ENCODE measurements around the gene SHISA6.

The SHISA6 gene

GRCh38 chr17:11279776-11280344, 38.8 kb downstream of the SHISA6 start:
- TF ChIP-seq, protein P1, sequence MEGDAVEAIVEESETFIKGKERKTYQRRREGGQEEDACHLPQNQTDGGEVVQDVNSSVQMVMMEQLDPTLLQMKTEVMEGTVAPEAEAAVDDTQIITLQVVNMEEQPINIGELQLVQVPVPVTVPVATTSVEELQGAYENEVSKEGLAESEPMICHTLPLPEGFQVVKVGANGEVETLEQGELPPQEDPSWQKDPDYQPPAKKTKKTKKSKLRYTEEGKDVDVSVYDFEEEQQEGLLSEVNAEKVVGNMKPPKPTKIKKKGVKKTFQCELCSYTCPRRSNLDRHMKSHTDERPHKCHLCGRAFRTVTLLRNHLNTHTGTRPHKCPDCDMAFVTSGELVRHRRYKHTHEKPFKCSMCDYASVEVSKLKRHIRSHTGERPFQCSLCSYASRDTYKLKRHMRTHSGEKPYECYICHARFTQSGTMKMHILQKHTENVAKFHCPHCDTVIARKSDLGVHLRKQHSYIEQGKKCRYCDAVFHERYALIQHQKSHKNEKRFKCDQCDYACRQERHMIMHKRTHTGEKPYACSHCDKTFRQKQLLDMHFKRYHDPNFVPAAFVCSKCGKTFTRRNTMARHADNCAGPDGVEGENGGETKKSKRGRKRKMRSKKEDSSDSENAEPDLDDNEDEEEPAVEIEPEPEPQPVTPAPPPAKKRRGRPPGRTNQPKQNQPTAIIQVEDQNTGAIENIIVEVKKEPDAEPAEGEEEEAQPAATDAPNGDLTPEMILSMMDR (IDR thresholded peaks at IDR 0.05; ENCODE audit: extremely low read depth, insufficient read depth, missing control alignments), result no peak
- in situ Hi-C loops (cut with MboI; ENCODE audit: low pct_unique_long_range_greater_than_20kb, low sequenced_read_pairs, unreplicated experiment), result no loop called here
- DNase-seq (ENCODE audit: low spot score), result no peak

- TF ChIP-seq, protein P1 (IDR thresholded peaks at IDR 0.05; ENCODE audit: extremely low read depth, insufficient read depth, missing control alignments), result no peak
- no peak for DNase-seq (ENCODE audit: low spot score)
- in situ Hi-C loops (cut with MboI; ENCODE audit: low pct_unique_long_range_greater_than_20kb, low sequenced_read_pairs, unreplicated experiment), result no loop called here
Measured at GRCh38 chr17:11282586-11282985, 41.6 kb downstream of the SHISA6 start.

DNA sequence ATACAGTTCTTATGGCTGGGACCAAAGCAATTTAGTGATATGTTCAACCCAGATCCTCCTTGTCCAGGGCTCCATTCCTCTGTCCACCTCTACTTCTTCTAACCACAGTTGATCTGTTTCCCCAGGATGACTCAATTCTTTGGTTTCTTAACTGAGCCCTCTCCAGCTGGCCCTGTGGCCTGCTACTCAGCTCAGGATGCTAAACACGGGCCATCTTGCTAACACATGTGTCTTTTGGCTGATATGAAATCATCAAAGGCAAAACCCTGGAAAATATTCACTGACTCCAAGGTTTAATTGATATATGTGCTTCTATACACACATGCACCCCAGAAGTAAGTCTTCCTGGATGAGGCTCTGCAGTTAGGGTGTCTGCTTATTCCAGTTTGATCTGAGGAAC, 43.8 kb downstream of the SHISA6 start:
- TF ChIP-seq, protein P1 (IDR thresholded peaks at IDR 0.05; ENCODE audit: extremely low read depth, insufficient read depth, missing control alignments), result no peak
- in situ Hi-C loops (cut with MboI; ENCODE audit: low pct_unique_long_range_greater_than_20kb, low sequenced_read_pairs, unreplicated experiment), result no loop called here
- DNase-seq (ENCODE audit: low spot score), result no peak

GRCh38 chr17:11285946-11286345, 44.9 kb downstream of the SHISA6 start:
- DNase-seq (ENCODE audit: low spot score), result no peak
- TF ChIP-seq, protein P1 (IDR thresholded peaks at IDR 0.05; ENCODE audit: extremely low read depth, insufficient read depth, missing control alignments), result no peak
- in situ Hi-C loops (cut with MboI; ENCODE audit: low pct_unique_long_range_greater_than_20kb, low sequenced_read_pairs, unreplicated experiment), result no loop called here

DNA sequence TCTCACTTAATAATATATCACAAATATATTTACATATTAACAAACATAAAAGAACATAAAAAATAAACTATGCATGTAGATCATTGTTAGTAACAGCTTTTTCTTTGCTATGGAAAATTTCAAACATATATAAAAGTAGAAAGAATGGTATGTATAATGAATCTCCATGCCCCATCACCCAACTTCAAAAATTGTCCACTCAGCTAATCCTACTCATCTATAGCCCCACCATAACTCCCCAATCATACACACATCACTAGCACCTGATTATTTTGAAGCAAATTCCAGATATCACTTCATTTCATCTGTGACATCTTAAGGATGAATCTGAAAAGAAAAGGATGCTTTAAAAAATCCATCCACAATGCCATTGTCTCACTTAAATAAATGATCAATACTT, 46.8 kb downstream of the SHISA6 start:
- DNase-seq (ENCODE audit: low spot score), result no peak
- in situ Hi-C loops (cut with MboI; ENCODE audit: low pct_unique_long_range_greater_than_20kb, low sequenced_read_pairs, unreplicated experiment), result no loop called here
- TF ChIP-seq, protein P1 (IDR thresholded peaks at IDR 0.05; ENCODE audit: extremely low read depth, insufficient read depth, missing control alignments), result no peak

DNA sequence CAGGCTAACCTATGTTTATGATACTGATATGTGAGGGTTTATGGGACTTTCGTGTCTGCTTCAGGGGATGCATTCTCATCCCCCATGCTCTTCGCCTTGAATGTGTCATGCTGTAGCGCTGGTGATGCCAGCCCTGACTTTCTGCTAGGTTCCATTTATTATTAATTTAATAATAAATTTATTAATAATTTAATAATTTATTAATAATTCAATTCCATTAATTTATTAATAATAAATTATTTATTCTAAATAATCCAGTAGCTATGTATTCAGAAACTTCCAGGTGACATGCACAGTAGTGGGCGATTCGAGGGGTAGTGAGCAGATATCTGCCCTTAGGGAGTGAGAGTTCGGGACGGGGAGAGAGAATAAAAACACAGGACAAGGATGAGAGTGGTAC, 49.8 kb downstream of the SHISA6 start:
- TF ChIP-seq, protein P1 (IDR thresholded peaks at IDR 0.05; ENCODE audit: extremely low read depth, insufficient read depth, missing control alignments), result no peak
- no peak for DNase-seq (ENCODE audit: low spot score)
- in situ Hi-C loops (cut with MboI; ENCODE audit: low pct_unique_long_range_greater_than_20kb, low sequenced_read_pairs, unreplicated experiment), result no loop called here

DNA sequence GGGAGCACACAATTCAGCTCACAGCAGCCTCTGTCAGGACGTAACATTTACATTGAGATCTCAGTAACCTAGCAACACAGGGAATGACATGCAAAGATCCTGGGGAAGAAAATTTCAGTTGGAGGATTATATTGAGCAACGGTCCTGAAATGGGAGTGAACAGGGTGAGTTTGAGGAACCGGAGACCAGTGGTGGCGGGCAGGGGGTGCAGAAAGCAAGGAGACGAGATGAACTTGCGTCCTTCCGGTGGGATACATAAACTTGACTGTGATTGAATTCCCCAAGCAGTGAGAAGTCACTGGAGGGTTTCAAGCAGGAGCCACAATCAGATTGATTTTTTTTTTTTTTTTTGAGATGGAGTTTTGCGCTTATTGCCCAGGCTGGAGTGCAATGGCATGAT, 51.5 kb downstream of the SHISA6 start:
- no peak for DNase-seq (ENCODE audit: low spot score)
- TF ChIP-seq, protein P1 (IDR thresholded peaks at IDR 0.05; ENCODE audit: extremely low read depth, insufficient read depth, missing control alignments), result no peak
- in situ Hi-C loops (cut with MboI; ENCODE audit: low pct_unique_long_range_greater_than_20kb, low sequenced_read_pairs, unreplicated experiment), result no loop called here
